IMR-90 (cell line): ENCODE measurements around the gene MRPL21.

ENCODE experiments used
- MAZ ChIP-seq: IDR thresholded peaks from 2 replicates; pipeline ENCODE4 v1.6.1; 2012; ENCODE audit warnings: low read depth, mild to moderate bottlenecking, low read length, improper control_type of control experiment, moderate library complexity, borderline replicate concordance
- POLR2A ChIP-seq: IDR thresholded peaks from 2 replicates; pipeline ENCODE4 v1.6.1; 2012; ENCODE audit warnings: mild to moderate bottlenecking, low read depth, low read length
- RAD21 ChIP-seq: IDR thresholded peaks from 2 replicates; pipeline ENCODE4 v1.6.1; 2012; ENCODE audit warnings: low read length, improper control_type of control experiment
- TF ChIP-seq, protein P1 (sequence below): conservative IDR thresholded peaks from 2 replicates; pipeline ENCODE4 v1.5.1; 2012; ENCODE audit warnings: mild to moderate bottlenecking, low read depth, low read length, improper control_type of control experiment

DNA sequence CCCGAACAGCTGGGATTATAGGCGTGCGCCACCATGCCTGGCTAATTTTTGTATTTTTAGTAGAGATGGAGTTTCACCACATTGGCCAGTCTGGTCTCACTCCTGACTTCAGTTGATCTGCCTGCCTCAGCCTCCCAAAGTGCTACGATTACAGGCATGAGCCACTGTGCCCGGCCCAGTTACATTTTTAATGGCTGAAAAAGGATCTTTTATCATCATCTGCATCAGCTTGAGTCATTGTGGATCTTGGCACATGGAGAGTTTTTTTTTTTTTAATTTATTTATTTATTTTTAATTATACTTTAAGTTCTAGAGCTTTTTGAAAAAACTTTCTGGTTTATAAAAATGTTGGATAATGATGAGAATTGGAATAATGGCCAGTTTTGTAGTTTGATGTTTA, 8.6 kb upstream of the MRPL21 start:
- TF ChIP-seq, protein P1, sequence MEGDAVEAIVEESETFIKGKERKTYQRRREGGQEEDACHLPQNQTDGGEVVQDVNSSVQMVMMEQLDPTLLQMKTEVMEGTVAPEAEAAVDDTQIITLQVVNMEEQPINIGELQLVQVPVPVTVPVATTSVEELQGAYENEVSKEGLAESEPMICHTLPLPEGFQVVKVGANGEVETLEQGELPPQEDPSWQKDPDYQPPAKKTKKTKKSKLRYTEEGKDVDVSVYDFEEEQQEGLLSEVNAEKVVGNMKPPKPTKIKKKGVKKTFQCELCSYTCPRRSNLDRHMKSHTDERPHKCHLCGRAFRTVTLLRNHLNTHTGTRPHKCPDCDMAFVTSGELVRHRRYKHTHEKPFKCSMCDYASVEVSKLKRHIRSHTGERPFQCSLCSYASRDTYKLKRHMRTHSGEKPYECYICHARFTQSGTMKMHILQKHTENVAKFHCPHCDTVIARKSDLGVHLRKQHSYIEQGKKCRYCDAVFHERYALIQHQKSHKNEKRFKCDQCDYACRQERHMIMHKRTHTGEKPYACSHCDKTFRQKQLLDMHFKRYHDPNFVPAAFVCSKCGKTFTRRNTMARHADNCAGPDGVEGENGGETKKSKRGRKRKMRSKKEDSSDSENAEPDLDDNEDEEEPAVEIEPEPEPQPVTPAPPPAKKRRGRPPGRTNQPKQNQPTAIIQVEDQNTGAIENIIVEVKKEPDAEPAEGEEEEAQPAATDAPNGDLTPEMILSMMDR, result no peak
- TF ChIP-seq POLR2A, result no peak
- no peak for TF ChIP-seq RAD21
- TF ChIP-seq MAZ, result no peak
